Endothelial cell (in vitro differentiated cells): ENCODE measurements around the gene PGLYRP3. TPM values are rescaled to one million over a fixed set of nuclear protein-coding genes. Genes with fewer than 3 reads are reported as not detected.

Experiments used
- DNase-seq: peaks from one replicate; pipeline ENCODE4 v3.0.0; 2021; ENCODE audit warnings: low spot score
- H3K27ac Mint-ChIP-seq: one replicate; pipeline ENCODE4 v1.8.0; 2021; ENCODE audit warnings: mixed read lengths, inconsistent platforms; ENCODE audit not compliant: unreplicated experiment
- H3K27me3 Mint-ChIP-seq: one replicate; pipeline ENCODE4 v1.8.0; 2021; ENCODE audit warnings: mild to moderate bottlenecking, moderate library complexity, mixed read lengths, inconsistent platforms; ENCODE audit not compliant: unreplicated experiment
- H3K36me3 Mint-ChIP-seq: one replicate; pipeline ENCODE4 v1.8.0; 2021; ENCODE audit warnings: mild to moderate bottlenecking, low read depth, mixed read lengths, inconsistent platforms; ENCODE audit not compliant: unreplicated experiment
- H3K4me1 Mint-ChIP-seq: one replicate; pipeline ENCODE4 v1.8.0; 2021; ENCODE audit warnings: mild to moderate bottlenecking, mixed read lengths, inconsistent platforms; ENCODE audit not compliant: unreplicated experiment
- H3K4me3 Mint-ChIP-seq: one replicate; pipeline ENCODE4 v1.8.0; 2021; ENCODE audit warnings: mild to moderate bottlenecking, mixed read lengths, inconsistent platforms; ENCODE audit not compliant: unreplicated experiment
- H3K9me3 Mint-ChIP-seq: one replicate; pipeline ENCODE4 v1.8.0; 2021; ENCODE audit warnings: mixed read lengths, inconsistent platforms; ENCODE audit not compliant: unreplicated experiment
- total RNA-seq: library from RNA; stranded (reverse); fragmentation: NEBNext Ultra II Directional; extraction: Animal tissue kit (Norgen Biotek cat#: 25700); gene quantifications from one replicate; pipeline ENCODE4 v1.2.1, GENCODE V29; 2021; ENCODE audit not compliant: unreplicated experiment
- TF ChIP-seq, protein P1 (sequence below): fragments of 200-600 bp; sonication (generic); IDR thresholded peaks from one replicate; pipeline ENCODE4 v1.5.0; 2021; ENCODE audit warnings: antibody characterized with exemption; ENCODE audit not compliant: unreplicated experiment

Gene PGLYRP3
- total RNA-seq, 1 donor from 2014 or later, result 1.1 TPM

- Mint-ChIP-seq H3K4me3 (no peak overlapping the region), H3K9me3 (no peaks in the 10 kb centered on the region), H3K27me3 (peaks cover 4% of the 10 kb centered on the region), H3K36me3 (no peaks in the 10 kb centered on the region), H3K27ac (no peak overlapping the region), H3K4me1 (peaks cover 9% of the 10 kb centered on the region)
- no peak for DNase-seq
- TF ChIP-seq, protein P1, sequence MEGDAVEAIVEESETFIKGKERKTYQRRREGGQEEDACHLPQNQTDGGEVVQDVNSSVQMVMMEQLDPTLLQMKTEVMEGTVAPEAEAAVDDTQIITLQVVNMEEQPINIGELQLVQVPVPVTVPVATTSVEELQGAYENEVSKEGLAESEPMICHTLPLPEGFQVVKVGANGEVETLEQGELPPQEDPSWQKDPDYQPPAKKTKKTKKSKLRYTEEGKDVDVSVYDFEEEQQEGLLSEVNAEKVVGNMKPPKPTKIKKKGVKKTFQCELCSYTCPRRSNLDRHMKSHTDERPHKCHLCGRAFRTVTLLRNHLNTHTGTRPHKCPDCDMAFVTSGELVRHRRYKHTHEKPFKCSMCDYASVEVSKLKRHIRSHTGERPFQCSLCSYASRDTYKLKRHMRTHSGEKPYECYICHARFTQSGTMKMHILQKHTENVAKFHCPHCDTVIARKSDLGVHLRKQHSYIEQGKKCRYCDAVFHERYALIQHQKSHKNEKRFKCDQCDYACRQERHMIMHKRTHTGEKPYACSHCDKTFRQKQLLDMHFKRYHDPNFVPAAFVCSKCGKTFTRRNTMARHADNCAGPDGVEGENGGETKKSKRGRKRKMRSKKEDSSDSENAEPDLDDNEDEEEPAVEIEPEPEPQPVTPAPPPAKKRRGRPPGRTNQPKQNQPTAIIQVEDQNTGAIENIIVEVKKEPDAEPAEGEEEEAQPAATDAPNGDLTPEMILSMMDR, result no peak
These were observed 61.2 kb downstream of the PGLYRP3 start for GRCh38 chr1:153251562-153251961.

DNA sequence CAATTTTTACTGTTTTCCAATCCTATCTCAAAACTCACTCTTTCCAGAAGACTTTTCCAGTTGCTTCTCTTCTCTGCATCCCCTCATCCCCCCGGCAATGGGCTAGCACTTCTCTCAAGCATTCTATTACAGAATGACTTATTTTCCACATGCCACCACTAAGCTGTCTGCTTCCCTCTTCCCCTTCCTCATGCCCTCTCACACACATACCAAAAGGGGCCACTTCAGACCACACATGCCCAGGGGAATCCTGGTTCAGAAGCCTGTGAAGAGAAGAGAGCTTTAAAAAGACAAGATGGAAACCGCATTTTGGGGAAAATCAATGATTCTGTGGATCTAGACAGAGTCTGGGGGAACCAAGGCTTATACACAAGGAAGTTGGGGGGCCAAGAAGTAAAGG lies 61.7 kb downstream of the PGLYRP3 start:
- peaks cover 4% of the 10 kb centered on the region for H3K27me3 Mint-ChIP-seq

GRCh38 chr1:153250166-153250565 lies 62.6 kb downstream of the PGLYRP3 start:
- Mint-ChIP-seq H3K27ac (no peak overlapping the region), H3K9me3 (no peaks in the 10 kb centered on the region), H3K36me3 (no peaks in the 10 kb centered on the region), H3K4me3 (no peak overlapping the region), H3K4me1 (peaks cover 9% of the 10 kb centered on the region), H3K27me3 (peaks cover 4% of the 10 kb centered on the region)
- no peak for DNase-seq
- TF ChIP-seq, protein P1, result no peak

More for the DNA sequence above, 61.7 kb downstream of the PGLYRP3 start:
- H3K4me3 Mint-ChIP-seq, result no peak overlapping the region
- TF ChIP-seq, protein P1, result no peak
- no peak overlapping the region for H3K27ac Mint-ChIP-seq
- no peaks in the 10 kb centered on the region for H3K36me3 Mint-ChIP-seq
- H3K9me3 Mint-ChIP-seq, result no peaks in the 10 kb centered on the region
- H3K4me1 Mint-ChIP-seq, result peaks cover 9% of the 10 kb centered on the region
- DNase-seq, result no peak

DNA sequence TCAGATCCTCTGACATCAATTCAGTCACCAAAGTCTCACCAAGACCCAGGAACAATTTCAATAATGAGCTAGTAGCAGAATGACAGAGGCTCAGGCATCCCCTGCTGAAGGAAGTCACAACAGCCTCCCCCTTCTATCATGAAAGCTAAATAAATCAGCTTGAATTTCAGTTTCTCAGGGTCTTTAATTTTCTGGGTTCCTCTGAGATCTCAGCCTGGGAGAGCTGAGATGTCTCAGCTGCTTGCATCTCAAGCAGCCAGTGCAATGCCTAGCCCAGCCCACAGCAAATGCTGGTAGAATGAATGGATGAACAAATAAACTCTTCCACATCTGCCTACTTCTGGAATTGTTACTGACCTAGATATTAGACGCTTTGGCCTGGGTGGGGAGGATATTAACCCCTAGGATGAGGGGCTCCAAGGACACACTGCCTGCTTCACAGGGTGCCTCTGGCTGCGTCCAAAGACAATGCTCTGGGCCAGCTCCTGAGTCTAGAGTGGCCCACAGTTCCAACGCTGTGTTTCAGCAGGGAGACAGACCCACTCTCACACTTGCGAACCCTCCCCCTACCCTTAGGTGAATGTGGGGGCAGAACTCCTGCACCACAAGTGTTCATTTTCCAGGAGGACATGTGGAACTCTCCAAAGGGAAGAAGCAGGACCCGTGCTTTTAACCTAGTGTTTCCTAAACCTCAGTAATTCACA lies 64.4 kb downstream of the PGLYRP3 start:
- Mint-ChIP-seq H3K4me3 (no peak overlapping the region), H3K36me3 (peaks cover 7% of the 10 kb centered on the region), H3K27me3 (peaks cover 6% of the 10 kb centered on the region), H3K9me3 (no peaks in the 10 kb centered on the region), H3K27ac (no peak overlapping the region), H3K4me1 (peaks cover 9% of the 10 kb centered on the region)
- no peak for DNase-seq
- TF ChIP-seq, protein P1, result no peak

Other genes with a start within 250 kb of the PGLYRP3 start
- gene SPRR2B, start 241.3 kb downstream of the PGLYRP3 start, total RNA-seq, result not detected
- not detected for gene SPRR2E, start 218.4 kb downstream of the PGLYRP3 start, total RNA-seq
- gene SPRR2F, start 199.4 kb downstream of the PGLYRP3 start, total RNA-seq, result not detected
- gene SPRR2G, start 162.1 kb downstream of the PGLYRP3 start, total RNA-seq, result not detected
- gene LELP1, start 109.5 kb downstream of the PGLYRP3 start, total RNA-seq, result not detected
- gene PRR9, start 95.4 kb downstream of the PGLYRP3 start, total RNA-seq, result not detected
- gene LORICRIN, start 53.3 kb downstream of the PGLYRP3 start, total RNA-seq, result not detected
- 1.7 TPM for gene PGLYRP4, start 35.9 kb upstream of the PGLYRP3 start, total RNA-seq
- 0.51 TPM for gene S100A9, start 44.9 kb upstream of the PGLYRP3 start, total RNA-seq
- not detected for gene S100A12, start 62.7 kb upstream of the PGLYRP3 start, total RNA-seq
- not detected for gene S100A8, start 78.1 kb upstream of the PGLYRP3 start, total RNA-seq
- not detected for gene S100A7A, start 103.6 kb upstream of the PGLYRP3 start, total RNA-seq
- not detected for gene S100A7, start 147.7 kb upstream of the PGLYRP3 start, total RNA-seq
- gene S100A6, start 223.0 kb upstream of the PGLYRP3 start, total RNA-seq, result 11.9 TPM
- not detected for gene S100A5, start 228.0 kb upstream of the PGLYRP3 start, total RNA-seq
- gene S100A4, start 232.9 kb upstream of the PGLYRP3 start, total RNA-seq, result 2.8 TPM
- gene S100A3, start 236.3 kb upstream of the PGLYRP3 start, total RNA-seq, result not detected